Raji (cell line): ENCODE results near the gene HRAS.
A peak's percentile ranks its signal among the peaks of the same experiment; 100 is the strongest.

Experiments
- POLR2A ChIP-seq: IDR thresholded peaks from 2 replicates; pipeline ENCODE4 v1.6.1; 2011; ENCODE audit warnings: low read depth, low read length, control low read depth; ENCODE audit not compliant: insufficient read depth

Gene HRAS

DNA sequence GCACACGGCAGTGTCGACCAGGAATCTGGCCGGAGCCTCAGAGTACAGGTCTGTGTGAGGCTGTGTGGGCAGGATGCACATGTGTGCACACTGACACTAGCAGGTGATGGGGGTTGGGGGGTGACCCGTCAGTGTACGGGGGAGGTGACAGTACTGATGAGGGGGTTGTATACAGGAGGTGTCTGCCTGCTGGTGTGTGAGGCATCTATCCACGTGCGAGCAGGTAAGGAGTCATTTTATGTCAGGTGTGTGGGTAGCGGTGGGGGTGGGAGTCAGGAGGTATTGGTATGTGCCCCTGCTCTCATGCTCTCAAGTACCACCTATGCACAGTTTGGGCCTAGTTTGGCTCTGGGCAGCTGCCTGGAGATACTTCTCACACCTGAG is 36.4 kb upstream of the HRAS start:
- TF ChIP-seq POLR2A: no peak

- TF ChIP-seq POLR2A: no peak; the same call in 1 of the 2 replicates
These were observed 33.9 kb upstream of the HRAS start for GRCh38 chr11:569158-569885.

DNA sequence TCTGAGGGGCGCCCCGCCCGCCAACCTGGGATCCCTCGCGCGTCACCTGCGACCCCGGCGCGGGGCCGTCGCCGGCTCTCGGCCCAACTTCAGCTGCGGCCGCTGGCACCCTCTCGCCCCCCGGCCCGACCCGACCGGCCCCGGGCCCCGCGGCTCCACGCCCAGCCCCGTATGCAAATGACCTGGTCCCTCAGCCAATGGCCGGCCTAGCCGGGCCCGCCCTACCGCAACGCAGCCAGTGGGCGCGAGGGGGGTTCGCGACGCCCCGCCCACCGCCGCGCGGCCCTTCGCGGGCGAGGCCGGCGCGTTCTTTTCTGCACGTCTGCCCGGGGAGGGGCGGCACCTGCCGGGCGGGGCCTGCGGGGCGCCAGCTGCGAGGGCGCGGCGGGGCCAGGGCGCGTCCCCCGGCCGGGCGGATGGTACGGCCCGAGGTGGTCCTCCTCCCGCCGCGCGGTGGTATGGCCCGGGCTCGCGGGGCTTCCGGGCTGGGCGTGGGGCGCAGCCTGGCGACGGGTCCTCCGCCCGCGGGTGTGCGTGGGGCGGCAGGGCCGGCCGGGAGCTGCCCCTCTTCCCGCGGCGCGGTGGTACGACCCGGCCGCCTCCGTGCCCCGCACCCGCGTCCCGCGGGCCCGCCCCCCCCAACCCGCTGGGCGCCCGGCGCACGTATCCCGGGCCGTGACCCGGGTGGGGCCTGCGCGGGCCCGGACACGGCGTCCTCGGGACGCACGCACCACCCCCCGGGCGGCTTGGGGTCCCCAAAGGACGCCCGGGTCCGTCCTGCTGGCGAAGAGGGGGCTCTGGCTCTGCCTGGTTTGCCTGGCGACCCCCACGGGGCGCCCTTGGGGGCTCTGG is 33.2 kb upstream of the HRAS start:
- peak; percentile 68 for TF ChIP-seq POLR2A

DNA sequence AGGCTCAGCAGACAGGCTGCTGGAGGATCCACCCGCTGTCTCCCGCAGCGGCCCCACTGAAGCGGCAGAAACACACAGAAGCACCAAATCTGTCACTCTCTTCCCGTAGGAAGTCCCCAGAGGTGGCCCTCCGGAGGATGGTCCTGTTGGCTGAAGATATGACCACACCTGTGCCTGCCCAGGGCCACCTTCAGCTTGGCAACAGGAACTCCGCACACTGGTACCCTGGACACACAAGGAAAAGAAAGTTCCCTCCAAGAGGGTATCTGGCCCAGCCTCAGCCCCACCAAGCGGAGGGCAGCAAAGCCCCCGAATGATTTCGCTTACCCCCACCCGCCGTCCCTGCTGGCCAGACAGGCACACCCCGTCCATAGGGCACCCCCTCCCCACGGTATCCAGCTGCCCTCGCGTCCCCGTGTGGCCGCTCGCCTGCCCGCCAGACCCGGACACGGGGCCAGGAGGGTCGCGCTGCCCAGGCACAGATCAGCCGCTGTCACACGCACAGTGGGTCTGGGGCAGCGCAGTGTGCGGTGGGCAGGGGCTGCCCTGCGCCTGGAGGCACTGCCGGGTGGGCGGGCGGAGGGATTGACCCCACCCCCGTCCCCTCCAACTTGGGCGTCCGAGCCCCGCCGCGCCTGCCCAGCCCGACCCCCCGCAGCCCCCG is 32.4 kb upstream of the HRAS start:
- no peak for TF ChIP-seq POLR2A

GRCh38 chr11:567011-567628 is 31.7 kb upstream of the HRAS start:
- TF ChIP-seq POLR2A: no peak

DNA sequence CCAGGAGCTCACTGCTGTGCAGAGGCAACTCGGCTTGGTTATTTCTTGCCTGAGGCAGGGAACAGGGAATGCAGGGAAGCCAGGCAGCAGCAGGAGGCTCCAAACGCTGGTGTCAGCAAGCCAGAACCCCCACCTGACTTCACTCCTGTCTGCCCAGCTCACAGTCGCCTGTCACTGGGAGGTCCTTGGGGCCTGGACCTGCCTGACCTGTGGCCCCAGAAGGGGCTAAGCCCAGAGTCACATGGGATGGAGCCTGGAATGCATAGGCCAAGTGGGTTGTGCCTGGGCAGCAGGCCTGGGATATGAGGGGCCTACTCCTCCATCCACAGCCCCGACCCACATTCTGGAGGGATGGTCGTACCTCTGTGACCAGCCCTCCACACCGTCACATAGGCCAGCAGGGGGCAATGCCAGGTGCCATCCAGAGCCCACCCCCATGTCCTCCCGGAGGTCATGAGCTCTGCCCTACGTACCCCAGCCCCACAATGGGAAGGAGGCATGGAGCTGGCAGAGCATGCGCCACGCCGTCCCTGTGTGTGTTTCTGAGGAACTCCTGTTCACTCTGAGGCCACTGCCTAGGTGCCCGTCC is 30.6 kb upstream of the HRAS start:
- TF ChIP-seq POLR2A: peak; percentile 22; the same call in 1 of the 2 replicates

DNA sequence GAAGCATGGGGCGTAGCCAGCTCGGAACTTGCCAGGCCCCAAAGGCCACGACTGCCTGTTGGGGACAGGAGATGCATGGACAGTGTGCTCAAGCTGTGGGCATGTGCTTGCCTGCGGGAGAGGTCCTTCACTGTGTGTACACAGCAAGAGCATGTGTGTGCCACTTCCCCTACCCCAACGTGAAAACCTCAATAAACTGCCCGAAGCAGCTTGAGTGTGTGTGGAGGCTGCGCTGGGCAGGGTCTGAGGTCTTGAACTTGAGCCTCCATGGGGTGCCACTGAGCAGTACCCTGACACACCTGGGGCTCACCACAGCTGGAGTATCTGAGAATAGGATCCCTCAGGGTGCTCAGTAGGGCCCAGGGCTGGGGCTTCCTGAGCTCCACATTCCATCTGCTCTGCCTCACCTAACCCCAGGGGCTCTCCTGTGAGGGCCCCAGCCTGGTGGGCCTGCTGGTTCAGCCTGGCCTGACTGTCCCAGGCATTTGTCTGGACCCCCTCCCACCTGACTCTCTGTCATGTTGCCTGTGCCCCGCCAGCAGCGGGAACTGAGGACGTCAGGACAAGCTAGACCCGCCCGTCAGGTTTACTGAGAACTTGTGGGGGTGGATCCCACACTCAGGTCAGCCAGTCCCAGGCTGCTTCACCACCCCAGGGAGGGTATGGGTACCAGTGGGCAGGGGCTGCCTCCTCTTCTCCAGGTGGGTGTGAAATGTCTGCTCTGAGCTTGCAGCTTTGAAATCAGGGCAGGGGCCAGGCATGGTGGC is 28.6 kb upstream of the HRAS start:
- 0 out of 2 replicates have a peak, but pooled peaks have one; percentile 30 for TF ChIP-seq POLR2A

DNA sequence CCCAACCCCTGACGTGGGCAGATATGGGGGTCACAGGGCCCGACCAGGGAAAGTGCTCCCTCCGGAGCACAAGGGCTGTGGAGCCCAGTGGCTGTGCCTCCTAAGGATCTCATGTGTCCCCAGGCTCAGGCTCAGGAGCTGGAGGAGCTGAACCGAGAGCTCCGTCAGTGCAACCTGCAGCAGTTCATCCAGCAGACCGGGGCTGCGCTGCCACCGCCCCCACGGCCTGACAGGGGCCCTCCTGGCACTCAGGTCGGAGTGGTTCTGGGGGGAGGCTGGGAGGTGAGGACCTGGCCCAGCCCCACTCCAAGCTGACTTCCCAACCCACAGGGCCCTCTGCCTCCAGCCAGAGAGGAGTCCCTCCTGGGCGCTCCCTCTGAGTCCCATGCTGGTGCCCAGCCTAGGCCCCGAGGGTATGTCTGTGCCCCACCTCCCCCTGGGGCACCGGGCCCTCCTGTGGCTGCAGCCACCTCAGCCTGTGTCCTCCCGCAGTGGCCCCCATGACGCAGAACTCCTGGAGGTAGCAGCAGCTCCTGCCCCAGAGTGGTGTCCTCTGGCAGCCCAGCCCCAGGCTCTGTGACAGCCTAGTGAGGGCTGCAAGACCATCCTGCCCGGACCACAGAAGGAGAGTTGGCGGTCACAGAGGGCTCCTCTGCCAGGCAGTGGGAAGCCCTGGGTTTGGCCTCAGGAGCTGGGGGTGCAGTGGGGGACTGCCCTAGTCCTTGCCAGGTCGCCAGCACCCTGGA is 27.9 kb upstream of the HRAS start:
- TF ChIP-seq POLR2A: no peak

GRCh38 chr11:562046-562645 is 26.8 kb upstream of the HRAS start:
- TF ChIP-seq POLR2A: no peak

GRCh38 chr11:561148-562003 is 26.0 kb upstream of the HRAS start:
- TF ChIP-seq POLR2A: no peak

DNA sequence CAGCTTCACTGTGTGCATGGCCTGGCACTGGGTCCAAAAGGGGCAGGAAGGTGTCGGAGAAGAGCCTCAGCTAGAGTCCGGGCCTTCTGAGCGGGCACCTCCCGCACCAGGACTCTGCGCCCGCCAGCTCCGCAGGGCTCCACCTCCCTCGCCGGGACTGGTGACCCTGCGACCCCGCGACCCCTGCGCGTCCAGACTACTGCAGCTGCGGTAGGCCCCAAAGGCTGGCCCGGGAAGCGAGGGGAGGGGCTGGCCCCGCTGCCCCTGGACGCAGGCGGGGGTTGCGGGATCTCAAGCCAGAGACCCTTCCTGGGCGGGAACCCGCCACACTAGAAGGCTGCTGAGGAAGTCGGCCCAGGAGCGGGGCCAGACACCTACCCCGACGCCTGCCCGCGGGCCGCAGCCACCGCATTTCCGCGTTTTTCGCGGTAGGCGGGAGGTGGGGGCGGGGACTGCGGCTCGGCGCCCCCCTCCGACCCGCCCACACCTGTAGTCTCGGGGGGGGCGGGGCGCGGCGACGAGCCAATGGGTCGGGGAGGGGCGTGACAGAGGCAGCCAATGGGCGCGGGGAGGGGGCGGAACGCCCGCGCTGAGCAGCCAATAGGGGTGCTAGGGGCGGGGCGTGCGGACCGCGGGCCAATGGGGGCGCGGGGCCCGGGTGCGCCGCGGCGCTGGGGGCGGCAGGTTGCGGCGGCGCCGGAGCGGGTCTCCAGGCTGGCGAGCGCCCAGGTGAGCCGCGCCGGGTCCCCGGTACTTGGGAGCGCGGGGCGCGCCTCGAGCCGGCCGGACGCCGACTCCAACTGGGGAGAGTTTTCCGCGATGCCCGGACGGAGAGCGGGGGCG is 25.1 kb upstream of the HRAS start, which contains the start of the genes LMNTD2 and RASSF7:
Gene LMNTD2 (minus strand): TSS at position 434 of the 843 bp plus-strand sequence. CDS start 22 bp downstream, at position 412.
Gene RASSF7 (plus strand): TSS at position 666 of the 843 bp plus-strand sequence. CDS start 799 bp downstream, outside the sequence.
- peak; percentile 87 for TF ChIP-seq POLR2A
